NCI-H69 (cell line): ENCODE data around the gene PSENEN.
"Not testable (repeated sequence)": the region's sequence is repeated elsewhere in the genome, so short reads cannot be mapped to it uniquely, and the experiment has no call there.

Experiments
- DNase-seq: peaks from one replicate; lab custom pipeline; 2025; lab: John Stamatoyannopoulos, UW

The PSENEN gene

GRCh38 chr19:35751839-35752745 lies 6.6 kb downstream of the PSENEN start:
- no peak for DNase-seq

- no peak for DNase-seq
Observed at GRCh38 chr19:35752746-35753350, 7.4 kb downstream of the PSENEN start.

GRCh38 chr19:35753634-35754369 lies 8.4 kb downstream of the PSENEN start:
- DNase-seq, result no peak

GRCh38 chr19:35754370-35755130 lies 9.1 kb downstream of the PSENEN start:
- no peak for DNase-seq

GRCh38 chr19:35755131-35755549 lies 9.7 kb downstream of the PSENEN start:
- DNase-seq, result no peak

GRCh38 chr19:35755550-35756376 lies 10.3 kb downstream of the PSENEN start:
- DNase-seq, result peak; percentile 87

DNA sequence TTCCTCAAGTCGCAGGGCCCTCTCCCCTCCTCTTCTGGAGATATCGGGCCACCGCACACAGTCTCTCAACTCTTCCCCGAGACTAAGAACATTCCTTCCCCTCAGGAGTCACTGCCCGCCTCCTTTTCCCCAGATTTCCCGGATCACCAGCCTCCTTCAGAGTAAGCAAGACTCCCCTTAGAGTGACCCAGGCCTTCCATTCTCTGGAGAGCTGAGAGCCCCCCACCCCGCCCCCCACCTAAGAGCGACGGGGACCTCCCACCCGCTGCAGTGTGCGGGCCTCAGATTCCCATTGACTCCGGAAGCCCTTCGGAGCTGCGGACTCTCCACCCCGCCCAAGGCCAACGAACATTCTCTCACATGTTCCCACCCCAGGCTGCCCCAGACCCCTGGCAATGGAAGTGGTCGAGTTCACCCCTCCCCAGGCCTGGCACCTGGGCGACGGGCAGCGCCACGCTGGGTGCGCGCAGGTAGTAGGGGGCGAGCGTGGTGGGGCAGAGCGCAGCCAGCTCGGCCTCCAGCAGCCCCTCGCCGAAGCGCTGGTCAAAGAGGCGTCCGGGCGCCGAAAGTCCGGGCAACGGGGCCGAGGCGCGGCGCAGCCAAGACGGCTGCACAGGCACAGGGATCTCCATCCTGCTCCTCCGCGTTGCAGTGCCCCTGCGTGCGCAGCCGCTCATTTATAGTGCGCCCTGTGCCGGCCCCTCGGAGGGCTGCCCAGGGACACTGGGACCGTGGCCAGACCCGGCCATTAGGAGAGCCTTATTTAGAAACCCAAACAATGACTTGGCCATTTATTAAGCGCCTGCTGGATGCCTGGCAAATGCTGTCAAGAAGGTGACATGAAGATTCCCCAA lies 11.2 kb downstream of the PSENEN start, which contains the start of gene HSPB6:
TSS of gene HSPB6 (minus strand) at position 653 of the 854 bp plus-strand sequence. CDS start at position 632, 21 bp downstream.
- DNase-seq, result peak; percentile 71

- peak; percentile 90 for DNase-seq
Observed at GRCh38 chr19:35757231-35757748, 11.8 kb downstream of the PSENEN start.

DNA sequence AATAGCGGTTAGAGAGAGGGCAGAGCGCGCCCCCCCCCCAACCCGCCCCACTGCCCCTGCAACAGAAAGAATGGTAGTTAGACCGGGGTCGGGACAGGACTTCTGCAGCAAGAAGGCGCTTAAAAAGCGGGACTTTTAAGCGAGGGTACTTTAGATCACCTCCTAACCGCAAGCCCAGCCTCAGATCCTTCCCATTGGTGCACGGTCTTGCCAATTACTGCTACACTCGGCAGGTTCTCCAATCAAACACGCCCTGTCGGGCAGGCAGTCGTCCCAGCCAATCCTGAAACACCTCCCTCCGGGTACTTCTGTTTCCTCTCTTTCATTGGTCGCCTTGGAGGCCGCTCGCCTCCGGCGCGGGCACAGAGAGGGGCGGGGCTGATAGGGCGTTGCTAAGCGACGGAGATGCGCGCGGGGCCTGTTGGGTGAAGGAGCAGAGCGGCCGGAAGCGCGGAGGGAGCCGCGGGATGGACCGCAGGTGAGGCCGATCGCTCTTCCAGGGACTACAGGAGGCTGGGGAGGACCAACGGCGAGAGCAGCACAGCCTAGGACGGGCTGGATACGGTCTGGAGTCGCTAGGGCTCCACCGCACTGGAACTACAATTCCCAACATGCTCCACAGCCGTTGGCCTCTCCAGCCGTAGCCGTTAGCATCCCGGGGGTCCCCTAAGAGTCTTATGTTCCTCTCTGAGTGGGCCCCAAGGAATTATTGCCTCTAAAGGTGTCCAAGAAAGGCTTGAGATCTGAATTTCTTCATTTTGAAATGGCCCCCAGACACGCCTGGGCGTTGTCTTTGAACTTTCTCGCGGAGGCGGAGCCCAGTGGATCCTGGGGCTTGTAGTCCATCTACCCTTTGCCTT lies 12.5 kb downstream of the PSENEN start, which contains the start of gene PROSER3:
TSS of gene PROSER3 (plus strand) at position 428 of the 860 bp plus-strand sequence. CDS start at position 468, 40 bp downstream.
- DNase-seq, result peak; percentile 100

DNA sequence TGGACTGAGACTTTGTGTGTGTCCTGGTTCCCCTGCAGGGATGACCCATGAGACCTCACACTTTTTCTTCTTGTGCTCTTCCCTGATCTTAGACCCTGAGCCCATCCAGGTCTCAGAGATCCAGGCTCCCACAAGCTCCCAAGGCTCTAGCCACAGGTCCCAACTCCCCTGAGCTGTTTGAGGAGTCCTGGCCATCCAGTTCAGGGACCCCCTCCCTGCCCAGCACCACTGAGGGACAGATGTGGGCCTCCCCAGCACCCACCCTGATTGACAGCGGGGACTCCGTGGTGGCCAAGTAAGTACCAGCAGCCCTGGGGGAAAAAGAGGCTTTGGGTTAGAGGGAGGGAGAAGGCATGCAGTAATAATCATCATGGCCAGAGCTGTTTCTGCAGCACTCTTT lies 14.2 kb downstream of the PSENEN start:
- DNase-seq, result no peak

DNA sequence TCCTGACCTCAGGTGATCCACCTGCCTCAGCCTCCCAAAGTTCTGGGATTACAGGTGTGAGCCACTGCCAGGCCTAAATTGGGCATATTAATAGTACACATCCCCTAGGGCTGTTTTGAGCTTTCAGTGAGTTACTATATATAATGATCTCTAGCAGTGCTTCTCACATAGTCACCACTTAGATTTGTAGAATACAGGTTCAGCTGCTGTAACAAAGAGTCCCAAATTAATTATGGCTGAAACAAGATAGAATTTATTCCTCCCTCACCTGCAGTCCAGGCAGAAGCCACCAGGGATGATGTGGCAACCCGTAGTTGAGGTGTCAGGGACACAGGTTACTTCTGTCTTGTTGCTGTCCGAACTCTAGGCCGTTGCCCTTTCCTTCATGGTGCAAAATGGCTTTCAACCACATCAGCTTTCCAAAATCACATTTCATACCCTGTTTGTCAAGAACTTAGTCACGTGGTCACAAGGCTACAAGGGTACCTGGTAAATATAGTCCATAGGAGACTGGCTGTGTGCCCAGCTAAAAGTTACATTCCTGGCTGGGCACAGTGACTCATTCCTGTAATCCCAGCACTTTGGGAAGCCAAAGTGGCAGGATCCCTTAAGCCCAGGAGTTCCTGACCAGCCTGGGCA lies 15.4 kb downstream of the PSENEN start:
- DNase-seq, result no peak

- no peak for DNase-seq
Observed at GRCh38 chr19:35764432-35765315, 19.2 kb downstream of the PSENEN start.

GRCh38 chr19:35766571-35767104 lies 21.2 kb downstream of the PSENEN start:
- no peak for DNase-seq

- DNase-seq, result no peak
Observed at GRCh38 chr19:35767288-35768081, 22.0 kb downstream of the PSENEN start.

- DNase-seq, result no peak
Observed at GRCh38 chr19:35768082-35768421, 22.6 kb downstream of the PSENEN start.

GRCh38 chr19:35772362-35772761 lies 26.9 kb downstream of the PSENEN start:
- DNase-seq, result not testable (repeated sequence)
